Astrocyte (in vitro differentiated cells and primary cell): ENCODE data around the gene ZNF467. TPM values are rescaled to one million over a fixed set of nuclear protein-coding genes. Genes with fewer than 3 reads are reported as not detected.

ENCODE experiments used
- DNase-seq: peaks from one replicate; pipeline ENCODE4 v3.0.0-alpha.2; 2010; ENCODE audit warnings: low read depth
- FAIRE-seq: peaks from 2 replicates; lab custom pipeline; 2011; peaks lifted over from hg19 to GRCh38; lab: Jason Lieb, UNC
- H2AFZ ChIP-seq: 2 replicates; pipeline ENCODE4 v1.6.0; 2012; ENCODE audit warnings: low read depth, low read length, inconsistent platforms
- H3K27ac ChIP-seq: 2 replicates; pipeline ENCODE4 v1.5.1; 2011; ENCODE audit warnings: low read depth, low read length, inconsistent platforms
- H3K27me3 ChIP-seq: 2 replicates; pipeline ENCODE4 v1.6.0; 2011; ENCODE audit warnings: low read length, inconsistent platforms; ENCODE audit not compliant: insufficient read depth
- H3K36me3 ChIP-seq: 2 replicates; pipeline ENCODE4 v1.5.1; 2011; ENCODE audit warnings: low read length, inconsistent platforms; ENCODE audit not compliant: insufficient read depth
- H3K4me1 ChIP-seq: 2 replicates; pipeline ENCODE4 v1.5.1; 2011; ENCODE audit warnings: low read length, inconsistent platforms; ENCODE audit not compliant: insufficient read depth
- H3K4me2 ChIP-seq: 2 replicates; pipeline ENCODE4 v1.6.0; 2012; ENCODE audit warnings: low read length, inconsistent platforms
- H3K4me3 ChIP-seq: 2 replicates; pipeline ENCODE4 v1.5.1; 2011; ENCODE audit warnings: low read depth, mild to moderate bottlenecking, low read length, inconsistent platforms; ENCODE audit not compliant: insufficient read depth
- H3K79me2 ChIP-seq: 2 replicates; pipeline ENCODE4 v1.6.0; 2012; ENCODE audit warnings: mild to moderate bottlenecking, low read length, inconsistent platforms; ENCODE audit not compliant: insufficient read depth
- H3K9ac ChIP-seq: 2 replicates; pipeline ENCODE4 v1.6.0; 2012; ENCODE audit warnings: mild to moderate bottlenecking, low read length, inconsistent platforms
- H3K9me3 ChIP-seq: 2 replicates; pipeline ENCODE4 v1.5.1; 2012; ENCODE audit warnings: low read depth, mild to moderate bottlenecking, low read length, inconsistent platforms; ENCODE audit not compliant: insufficient read depth
- H4K20me1 ChIP-seq: 2 replicates; pipeline ENCODE4 v1.6.0; 2012; ENCODE audit warnings: low read length, inconsistent platforms; ENCODE audit not compliant: insufficient read depth
- H3K27ac Mint-ChIP-seq: one replicate; pipeline ENCODE4 v1.8.0; 2021; ENCODE audit warnings: mild to moderate bottlenecking, mixed read lengths; ENCODE audit not compliant: unreplicated experiment
- H3K27me3 Mint-ChIP-seq: one replicate; pipeline ENCODE4 v1.8.0; 2021; ENCODE audit warnings: low read depth, mixed read lengths; ENCODE audit not compliant: unreplicated experiment
- H3K36me3 Mint-ChIP-seq: one replicate; pipeline ENCODE4 v1.8.0; 2021; ENCODE audit warnings: low read depth, mixed read lengths; ENCODE audit not compliant: unreplicated experiment
- H3K4me1 Mint-ChIP-seq: one replicate; pipeline ENCODE4 v1.8.0; 2021; ENCODE audit warnings: low read depth, mixed read lengths; ENCODE audit not compliant: unreplicated experiment
- H3K4me3 Mint-ChIP-seq: one replicate; pipeline ENCODE4 v1.8.0; 2021; ENCODE audit warnings: mild to moderate bottlenecking, moderate library complexity, mixed read lengths; ENCODE audit not compliant: unreplicated experiment
- H3K9me3 Mint-ChIP-seq: one replicate; pipeline ENCODE4 v1.8.0; 2021; ENCODE audit warnings: mild to moderate bottlenecking, mixed read lengths; ENCODE audit not compliant: unreplicated experiment
- EZH2 ChIP-seq: IDR thresholded peaks from 2 replicates; pipeline ENCODE4 v1.6.1; 2012; ENCODE audit warnings: mild to moderate bottlenecking, low read length, inconsistent platforms; ENCODE audit not compliant: insufficient read depth
- total RNA-seq: library from RNA; stranded (reverse); gene quantifications from 2 replicates; pipeline ENCODE4 v1.2.1, GENCODE V29; 2021
- TF ChIP-seq, protein P1 (sequence below): IDR thresholded peaks from 2 replicates; pipeline ENCODE4 v1.5.1; 2011; ENCODE audit warnings: low read depth, mild to moderate bottlenecking, inconsistent platforms, low read length, moderate library complexity; ENCODE audit not compliant: insufficient read depth

ZNF467 gene
- total RNA-seq, 1 donor from 2014 or later = 16.6 TPM

DNA sequence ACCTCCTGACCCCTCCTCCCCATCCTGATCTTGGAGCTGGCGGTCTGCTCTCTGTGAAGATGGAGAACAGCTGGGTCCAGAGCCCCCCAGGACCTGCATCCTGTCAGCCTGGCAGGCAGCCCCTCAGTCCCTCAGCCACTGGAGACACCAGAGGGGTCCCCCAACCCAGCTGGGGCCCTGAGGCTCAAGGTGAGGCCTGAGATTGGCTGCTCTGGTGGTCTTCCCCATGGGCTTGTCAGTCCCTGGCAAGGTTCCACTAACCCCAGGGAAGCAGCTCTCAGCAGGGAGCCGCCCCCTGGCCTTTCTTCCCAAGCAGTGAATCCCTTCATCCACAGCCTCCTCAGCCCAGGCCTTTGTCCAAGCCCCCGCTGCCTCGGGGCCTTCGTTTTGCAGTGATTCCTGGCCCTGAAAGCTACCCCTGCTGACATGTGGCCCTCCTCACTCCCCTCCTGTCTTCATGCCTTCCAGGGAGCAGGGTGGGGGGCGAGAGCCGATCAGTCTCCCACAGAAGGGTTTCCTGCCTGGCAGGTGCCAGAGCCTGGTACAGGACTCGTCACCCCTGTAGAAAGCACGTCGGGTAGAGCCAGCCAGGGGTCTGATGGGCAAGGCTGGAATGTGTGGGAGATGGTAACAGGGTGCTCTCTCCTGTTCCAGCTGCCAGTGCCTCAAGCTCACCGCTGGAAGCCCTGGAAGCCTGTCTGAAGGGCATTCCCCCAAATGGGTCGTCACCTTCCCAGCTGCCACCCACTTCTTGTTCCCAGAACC is 48.5 kb downstream of the ZNF467 start:
- no peak overlapping the region for H2AFZ ChIP-seq
- Mint-ChIP-seq H3K27ac (no peak overlapping the region), H3K9me3 (no peaks in the 10 kb centered on the region), H3K36me3 (peaks cover 26% of the 10 kb centered on the region), H3K4me1 (peaks cover 5% of the 10 kb centered on the region), H3K4me3 (no peak overlapping the region), H3K27me3 (no peaks in the 10 kb centered on the region)
- H3K9ac ChIP-seq = no peak overlapping the region
- no peak overlapping the region for H3K27ac ChIP-seq
- peaks cover 6% of the 10 kb centered on the region for H4K20me1 ChIP-seq
- H3K9me3 ChIP-seq = no peaks in the 10 kb centered on the region
- TF ChIP-seq, protein P1, sequence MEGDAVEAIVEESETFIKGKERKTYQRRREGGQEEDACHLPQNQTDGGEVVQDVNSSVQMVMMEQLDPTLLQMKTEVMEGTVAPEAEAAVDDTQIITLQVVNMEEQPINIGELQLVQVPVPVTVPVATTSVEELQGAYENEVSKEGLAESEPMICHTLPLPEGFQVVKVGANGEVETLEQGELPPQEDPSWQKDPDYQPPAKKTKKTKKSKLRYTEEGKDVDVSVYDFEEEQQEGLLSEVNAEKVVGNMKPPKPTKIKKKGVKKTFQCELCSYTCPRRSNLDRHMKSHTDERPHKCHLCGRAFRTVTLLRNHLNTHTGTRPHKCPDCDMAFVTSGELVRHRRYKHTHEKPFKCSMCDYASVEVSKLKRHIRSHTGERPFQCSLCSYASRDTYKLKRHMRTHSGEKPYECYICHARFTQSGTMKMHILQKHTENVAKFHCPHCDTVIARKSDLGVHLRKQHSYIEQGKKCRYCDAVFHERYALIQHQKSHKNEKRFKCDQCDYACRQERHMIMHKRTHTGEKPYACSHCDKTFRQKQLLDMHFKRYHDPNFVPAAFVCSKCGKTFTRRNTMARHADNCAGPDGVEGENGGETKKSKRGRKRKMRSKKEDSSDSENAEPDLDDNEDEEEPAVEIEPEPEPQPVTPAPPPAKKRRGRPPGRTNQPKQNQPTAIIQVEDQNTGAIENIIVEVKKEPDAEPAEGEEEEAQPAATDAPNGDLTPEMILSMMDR = no peak
- no peak for TF ChIP-seq EZH2
- FAIRE-seq (no peak), DNase-seq (no peak)
- H3K79me2 ChIP-seq = no peaks in the 10 kb centered on the region
- H3K4me1 ChIP-seq = peaks cover 5% of the 10 kb centered on the region
- H3K4me3 ChIP-seq = no peak overlapping the region
- peaks cover 9% of the 10 kb centered on the region for H3K36me3 ChIP-seq
- H3K27me3 ChIP-seq = no peaks in the 10 kb centered on the region
- H3K4me2 ChIP-seq = no peak overlapping the region

DNA sequence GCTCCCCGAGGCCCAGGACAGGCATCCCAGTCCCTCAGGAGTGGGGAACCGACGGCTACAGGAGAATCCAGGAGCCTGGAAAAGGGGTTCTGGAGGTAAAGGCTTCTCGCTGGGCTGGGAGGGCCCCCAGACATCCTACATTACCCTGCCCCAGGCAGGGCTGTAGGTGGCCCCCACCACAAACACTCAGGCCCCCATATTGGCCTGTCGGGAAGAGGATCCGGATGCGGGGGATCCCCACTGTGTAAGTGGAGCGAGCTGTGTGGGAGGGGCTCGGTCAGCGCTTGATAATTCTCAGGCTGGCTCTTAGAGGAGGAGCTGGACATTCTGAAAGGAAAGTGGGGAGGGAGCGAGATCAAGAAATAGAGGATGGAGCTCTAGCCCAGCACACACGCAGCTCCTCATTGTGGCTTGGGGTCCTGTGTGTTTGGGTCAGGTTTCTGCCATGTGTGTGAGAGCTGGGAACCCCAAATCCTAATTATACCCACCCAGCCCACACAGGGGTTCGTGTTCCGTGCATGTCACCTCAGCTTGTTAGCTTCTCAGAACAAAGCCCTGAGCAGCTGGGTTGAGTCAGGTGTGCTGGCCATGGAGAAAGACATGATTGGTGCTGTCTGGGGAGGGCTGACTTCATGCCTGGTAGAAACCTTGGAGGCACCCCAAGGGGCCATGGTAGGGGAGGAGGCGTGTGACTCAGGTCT is 49.4 kb downstream of the ZNF467 start:
- FAIRE-seq = no peak
- no peaks in the 10 kb centered on the region for H3K79me2 ChIP-seq
- no peak overlapping the region for H2AFZ ChIP-seq

More for the DNA sequence above, 49.4 kb downstream of the ZNF467 start:
- peaks cover 9% of the 10 kb centered on the region for H4K20me1 ChIP-seq
- Mint-ChIP-seq H3K27ac (no peak overlapping the region), H3K36me3 (peaks cover 31% of the 10 kb centered on the region), H3K27me3 (no peaks in the 10 kb centered on the region), H3K9me3 (no peaks in the 10 kb centered on the region), H3K4me3 (no peak overlapping the region), H3K4me1 (peaks cover 9% of the 10 kb centered on the region)
- no peak overlapping the region for H3K27ac ChIP-seq
- peaks cover 12% of the 10 kb centered on the region for H3K4me1 ChIP-seq
- H3K27me3 ChIP-seq = no peaks in the 10 kb centered on the region
- no peak overlapping the region for H3K4me2 ChIP-seq
- no peak for TF ChIP-seq EZH2
- TF ChIP-seq, protein P1 = no peak
- H3K9ac ChIP-seq = no peak overlapping the region
- DNase-seq = no peak
- H3K36me3 ChIP-seq = peaks cover 9% of the 10 kb centered on the region
- H3K9me3 ChIP-seq = no peaks in the 10 kb centered on the region
- no peak overlapping the region for H3K4me3 ChIP-seq
